HG02759 (cell line): ENCODE data around the gene FJX1.

Experiments used
- ATAC-seq: cut with Tn5 transposase; IDR thresholded peaks from one replicate; pipeline ENCODE4 v1.9.1; 2021; ENCODE audit warnings: mild to moderate bottlenecking, moderate library complexity; ENCODE audit not compliant: unreplicated experiment

Gene FJX1, protein sequence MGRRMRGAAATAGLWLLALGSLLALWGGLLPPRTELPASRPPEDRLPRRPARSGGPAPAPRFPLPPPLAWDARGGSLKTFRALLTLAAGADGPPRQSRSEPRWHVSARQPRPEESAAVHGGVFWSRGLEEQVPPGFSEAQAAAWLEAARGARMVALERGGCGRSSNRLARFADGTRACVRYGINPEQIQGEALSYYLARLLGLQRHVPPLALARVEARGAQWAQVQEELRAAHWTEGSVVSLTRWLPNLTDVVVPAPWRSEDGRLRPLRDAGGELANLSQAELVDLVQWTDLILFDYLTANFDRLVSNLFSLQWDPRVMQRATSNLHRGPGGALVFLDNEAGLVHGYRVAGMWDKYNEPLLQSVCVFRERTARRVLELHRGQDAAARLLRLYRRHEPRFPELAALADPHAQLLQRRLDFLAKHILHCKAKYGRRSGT

DNA sequence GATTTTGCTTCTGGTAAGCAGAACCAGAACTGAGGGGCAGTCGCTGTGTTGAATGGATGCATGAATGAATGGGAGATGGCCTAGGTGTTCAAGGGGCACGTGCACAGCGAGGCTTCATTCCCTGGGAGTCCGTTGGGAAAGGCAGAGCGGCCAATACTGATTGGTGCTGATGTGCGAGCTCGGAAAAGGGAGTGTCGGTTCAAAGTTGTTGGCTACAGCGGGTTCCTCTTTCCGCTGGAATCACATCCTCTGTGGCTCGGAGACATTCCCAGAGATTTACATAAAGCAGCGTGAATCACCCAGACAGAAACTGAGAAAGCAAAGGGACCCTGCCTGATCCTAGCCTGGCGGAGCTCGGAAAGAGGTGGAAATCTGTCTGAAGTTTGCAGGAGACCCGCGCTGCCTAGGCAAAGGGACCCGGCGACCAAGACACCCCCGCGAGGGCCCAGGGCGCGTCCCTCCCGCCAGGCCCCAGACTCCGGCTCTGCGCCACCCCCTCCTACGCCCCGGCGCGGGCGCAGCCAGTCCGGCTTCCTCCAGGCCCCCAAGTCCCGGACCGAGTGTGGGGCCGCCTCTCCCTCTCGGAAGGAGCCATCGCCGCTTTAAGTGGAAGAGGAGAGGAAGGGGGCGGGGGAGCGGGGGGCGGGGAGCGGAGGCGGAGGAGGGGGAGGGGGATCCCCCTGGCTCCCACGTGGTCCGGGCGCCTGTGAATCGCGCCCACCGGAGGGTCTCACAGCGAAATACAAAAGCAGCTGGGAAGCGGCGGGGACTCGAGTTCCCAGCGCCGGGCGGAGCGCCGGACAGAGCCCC, at the start of gene FJX1:
Gene FJX1 (plus strand): TSS at position 774 of the 810 bp plus-strand sequence. CDS start 177 bp downstream, outside the sequence.
- ATAC-seq, result peak; percentile 41

DNA sequence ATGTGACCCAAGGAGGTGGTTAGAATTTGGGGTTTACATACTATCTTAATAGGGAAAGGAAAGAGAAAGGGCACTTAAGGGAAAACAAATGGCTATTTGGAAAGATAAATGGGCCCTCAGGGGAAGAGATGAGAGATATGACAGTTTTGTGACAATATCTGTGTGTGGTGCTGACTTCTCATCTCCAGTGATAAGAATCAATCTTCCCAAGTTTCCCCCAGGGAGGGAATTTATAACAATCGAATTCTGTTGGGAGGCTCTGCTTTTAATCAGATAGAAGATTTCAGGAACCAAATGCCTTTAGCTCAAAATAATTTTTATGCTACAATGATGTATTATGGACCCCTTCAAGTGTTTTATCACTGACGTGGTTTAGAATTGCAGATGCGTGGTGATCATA, 46.6 kb upstream of the FJX1 start:
- no peak for ATAC-seq

DNA sequence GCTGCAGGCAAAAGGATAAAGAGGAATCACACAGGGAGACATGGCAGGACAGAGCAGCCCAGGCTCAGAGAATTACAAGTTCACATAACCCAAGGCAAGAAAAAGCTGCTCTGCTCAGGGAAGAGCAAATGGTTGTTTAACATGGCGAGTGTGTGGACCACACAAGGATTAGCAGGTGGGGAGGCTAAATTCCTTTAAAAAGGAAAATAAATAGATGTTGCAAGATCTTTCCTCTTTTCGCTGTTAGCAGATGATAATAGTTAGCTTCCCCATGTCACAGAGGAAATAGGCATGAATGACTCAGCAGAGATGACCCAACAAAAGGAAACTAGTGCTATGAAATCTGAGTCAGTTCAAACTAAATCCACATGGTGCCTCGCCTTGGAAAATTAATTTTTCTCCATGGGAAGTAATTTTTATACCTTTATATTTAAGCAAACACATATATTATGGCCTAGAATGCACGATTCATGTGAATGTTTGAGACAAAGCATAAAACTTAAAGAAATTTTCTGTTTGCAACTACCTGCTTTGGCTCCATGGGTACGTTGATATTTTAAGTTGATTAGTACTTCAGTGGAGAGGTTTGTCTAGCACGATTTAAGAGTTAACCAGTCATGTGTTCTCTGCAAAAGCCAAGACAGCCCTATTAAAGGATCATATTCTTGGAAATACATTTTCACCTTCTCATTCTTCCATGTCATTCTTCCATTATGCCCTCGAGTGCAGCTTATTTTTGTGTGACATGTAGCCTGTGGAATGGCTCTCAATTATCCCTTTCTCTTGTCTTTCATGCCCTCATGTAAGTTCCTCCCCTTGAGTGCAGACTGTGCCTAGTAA, 38.5 kb upstream of the FJX1 start:
- ATAC-seq, result no peak

DNA sequence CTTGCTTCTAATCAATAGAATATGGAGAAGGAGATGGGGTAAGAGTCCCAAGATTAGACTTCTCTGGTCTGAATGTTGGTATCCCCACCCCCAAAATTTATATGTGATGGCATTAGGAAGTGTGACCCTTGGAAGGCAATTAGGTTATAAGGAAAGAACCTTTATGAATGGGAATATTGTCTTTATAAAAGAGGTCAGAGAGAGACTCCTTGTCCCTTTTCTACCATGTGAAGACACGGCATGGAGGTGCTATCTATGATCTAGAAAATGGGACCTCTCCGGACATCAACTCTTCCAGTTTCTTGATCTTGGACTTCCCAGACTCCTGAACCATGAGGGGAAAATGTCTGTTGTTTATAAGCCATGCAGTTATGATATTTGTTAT, 37.9 kb upstream of the FJX1 start:
- no peak for ATAC-seq

DNA sequence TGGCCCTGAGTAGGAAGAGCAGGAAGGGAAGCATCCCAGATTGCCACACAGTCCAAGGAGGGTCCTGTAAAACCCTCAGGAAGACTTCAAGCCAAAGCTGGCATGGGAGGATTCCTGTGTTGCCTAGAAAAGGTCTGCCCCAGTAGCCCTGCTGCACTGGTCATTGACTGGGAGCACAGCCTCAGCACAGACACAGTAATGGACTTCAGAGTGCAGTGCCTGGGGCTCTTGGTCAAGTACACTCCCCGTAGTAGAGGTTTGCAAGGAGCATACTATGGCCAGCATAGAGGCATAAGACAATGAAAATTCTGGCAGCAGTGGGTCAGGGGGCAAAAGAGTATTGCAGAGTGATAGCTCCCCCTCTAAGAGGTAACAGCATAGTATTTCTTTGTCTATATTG, 36.2 kb upstream of the FJX1 start:
- no peak for ATAC-seq

DNA sequence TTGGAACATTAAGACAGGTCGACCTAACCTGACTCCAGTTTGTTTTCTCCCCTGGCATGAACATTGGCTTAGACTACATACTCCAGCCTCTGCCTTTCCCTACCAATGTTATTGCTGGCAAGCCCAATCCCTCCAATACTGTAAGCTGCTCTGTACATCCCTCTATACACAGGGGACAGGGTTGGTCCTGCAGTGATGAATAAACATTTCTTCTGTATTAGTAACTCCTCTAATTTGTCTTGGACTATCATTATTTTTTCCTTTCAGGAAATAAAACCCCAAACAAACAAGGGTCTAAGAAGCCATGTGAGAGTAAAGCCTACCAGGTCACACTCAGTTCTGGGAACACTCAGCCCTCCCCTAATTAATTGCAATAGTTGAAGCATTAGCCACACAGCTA, 35.1 kb upstream of the FJX1 start:
- ATAC-seq, result no peak

DNA sequence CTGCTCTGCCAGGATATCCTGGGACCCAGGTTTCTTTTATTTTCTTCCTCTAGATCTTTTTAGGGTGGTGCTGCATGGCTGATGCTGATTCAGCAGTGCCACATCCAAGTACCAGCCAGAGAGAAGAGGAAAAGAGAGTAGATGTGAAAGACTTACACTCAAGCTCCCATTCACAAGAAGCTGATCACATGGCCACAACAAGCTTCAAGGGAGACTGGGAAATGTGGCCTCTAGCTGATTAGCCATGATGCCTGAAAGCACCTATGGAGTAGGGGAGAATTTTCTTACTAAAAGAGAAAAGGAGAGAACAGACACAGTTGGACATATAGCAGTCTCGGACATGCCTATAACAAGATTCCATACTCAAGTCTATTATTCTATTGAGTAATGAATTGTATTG, 34.4 kb upstream of the FJX1 start:
- no peak for ATAC-seq

DNA sequence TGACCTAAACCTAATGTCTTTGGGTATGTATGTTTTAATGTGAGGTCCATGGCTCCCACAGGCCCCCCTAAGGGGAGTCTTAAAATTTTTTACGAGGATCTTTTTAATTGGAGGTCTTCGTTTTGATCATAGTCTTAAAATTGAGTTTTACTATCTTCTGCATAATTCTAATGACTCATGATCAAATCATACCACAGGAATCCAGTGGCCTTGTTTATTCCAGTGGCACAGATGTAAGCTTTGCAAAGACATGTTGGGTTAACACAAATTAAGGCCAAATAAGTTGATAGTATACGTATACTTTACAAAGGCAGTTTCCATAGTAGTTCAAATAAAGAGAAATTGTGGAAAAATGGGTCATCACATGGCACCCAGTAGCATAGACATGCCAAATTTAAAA, 33.9 kb upstream of the FJX1 start:
- no peak for ATAC-seq

DNA sequence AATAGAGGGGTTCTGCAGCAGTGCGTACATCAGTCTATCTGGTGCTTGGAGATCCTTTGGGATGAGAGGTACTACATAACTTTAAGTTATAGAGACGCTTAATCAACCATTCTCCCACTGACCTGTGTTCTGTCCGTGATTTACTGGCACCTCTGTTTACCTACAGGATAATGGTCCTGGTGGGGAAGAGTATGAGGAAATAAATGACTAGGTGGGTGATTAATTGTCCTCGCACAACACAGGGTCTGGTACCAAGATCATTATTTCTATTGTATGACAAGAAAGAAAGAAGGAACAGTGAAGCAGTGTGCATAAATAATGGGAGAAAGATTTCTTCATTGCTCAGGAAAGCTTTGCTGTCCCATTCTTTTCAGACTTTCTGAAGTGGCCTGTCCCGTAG, 32.8 kb upstream of the FJX1 start:
- ATAC-seq, result no peak

DNA sequence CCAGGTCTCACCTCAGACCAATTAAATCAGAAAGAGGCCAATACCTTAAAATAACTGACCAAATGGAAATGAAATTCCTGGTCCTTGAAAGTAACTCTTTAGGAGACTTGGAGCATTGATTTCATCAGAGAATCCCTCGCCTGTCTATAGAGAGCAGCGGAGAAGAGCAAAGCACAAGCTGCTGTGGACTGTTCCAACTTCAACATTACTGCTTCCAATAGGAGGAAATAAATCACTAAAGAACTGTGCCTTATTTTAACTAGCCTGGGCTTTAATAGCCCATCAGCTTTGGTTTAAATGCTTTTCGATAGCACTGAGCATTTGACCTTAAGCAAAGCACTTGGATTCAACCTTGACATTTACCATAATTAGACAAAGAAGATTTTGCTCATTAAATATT, 32.0 kb upstream of the FJX1 start:
- no peak for ATAC-seq

DNA sequence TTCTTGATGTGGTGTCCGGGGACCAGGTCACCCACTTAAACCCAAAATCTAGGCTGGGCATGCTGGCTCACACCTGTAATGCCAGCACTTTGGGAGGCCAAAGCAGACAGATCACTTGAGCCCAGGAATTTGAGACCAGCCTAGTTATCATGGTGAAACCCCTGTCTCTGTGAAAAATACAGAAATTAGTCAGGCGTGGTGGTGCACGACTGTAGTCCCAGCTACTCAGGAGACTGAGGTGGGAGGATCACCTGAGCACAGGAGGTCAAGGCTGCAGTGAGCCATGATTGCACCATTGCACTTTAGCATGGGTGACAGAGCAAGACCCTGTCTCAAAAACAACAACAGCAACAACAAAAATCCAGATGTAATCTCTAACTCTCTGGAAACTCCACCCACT, 30.3 kb upstream of the FJX1 start:
- no peak for ATAC-seq

DNA sequence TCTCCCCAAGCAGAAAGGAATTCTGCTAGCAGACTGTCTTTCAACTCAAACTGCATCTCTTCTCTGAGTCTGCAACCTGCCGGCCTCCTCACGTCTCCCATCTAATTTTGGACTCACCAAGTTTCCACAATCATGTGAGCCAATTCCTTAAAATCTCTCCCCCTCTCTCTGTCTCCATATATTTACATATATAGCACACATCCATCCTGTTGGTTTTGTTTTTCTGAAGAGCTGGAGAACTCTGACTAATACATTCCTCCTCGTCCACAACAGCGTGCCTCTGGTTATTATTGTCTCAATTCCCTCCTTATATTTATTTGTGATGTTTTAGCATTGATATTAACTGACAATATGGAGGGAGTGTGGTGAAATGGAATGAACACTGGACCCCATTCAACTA, 29.6 kb upstream of the FJX1 start:
- ATAC-seq, result no peak

DNA sequence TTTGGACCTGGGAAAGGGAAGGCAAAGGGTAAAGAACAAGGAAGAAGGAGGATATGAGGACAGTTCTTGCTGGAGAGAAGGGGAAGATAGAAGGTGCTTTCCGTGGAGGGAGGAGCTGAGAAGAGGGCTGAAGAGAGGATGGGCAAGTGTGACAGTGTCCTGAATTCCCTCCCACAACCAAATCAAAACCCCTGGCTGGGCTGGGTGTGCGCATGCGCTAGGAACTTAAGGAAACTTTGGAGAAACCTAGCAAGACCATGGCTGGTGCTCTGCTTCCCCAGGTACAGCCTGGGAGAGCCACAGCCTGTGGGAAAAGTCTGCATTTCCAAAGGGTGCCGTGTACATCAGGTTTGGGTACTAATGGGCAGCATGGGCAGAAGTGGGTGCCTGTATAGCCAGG, 29.0 kb upstream of the FJX1 start:
- no peak for ATAC-seq

DNA sequence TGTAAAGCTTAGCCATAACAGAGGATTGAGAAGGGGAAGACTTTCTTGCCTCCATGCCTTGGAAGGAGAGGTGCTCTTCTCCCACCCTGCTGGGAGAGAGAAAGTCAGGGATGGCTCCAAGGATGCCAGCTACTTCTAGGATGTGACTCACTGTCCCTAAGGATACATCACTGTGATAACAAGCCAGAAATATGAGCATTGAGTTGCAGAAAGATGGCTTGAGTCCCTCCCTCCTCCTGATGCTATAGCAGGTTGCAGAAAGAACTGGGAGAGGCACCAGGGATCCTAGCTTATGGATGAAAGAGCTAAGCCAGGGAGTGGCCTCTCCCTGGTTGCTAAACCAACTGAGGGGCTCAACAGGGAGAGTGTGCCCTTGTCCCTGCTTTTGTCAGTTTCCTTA, 27.8 kb upstream of the FJX1 start:
- ATAC-seq, result no peak

DNA sequence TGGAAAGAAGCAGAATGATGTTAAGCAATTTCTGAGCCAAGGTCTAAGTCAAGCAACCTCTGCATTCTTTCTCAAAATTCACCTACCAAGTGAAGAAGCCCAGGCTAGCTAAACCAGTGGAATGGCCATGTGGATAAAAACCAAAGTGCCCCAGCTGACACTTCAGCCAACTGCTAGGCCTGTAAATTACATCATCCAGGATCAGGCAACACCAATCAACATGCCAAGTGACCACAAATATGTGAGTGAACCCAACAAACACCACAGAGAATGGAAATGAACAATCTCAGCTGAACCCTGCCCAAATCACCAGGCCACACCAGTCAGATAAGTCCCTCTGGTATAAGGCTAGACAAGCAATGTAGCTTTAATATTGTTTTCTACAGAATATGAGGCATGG, 25.1 kb upstream of the FJX1 start:
- ATAC-seq, result no peak

DNA sequence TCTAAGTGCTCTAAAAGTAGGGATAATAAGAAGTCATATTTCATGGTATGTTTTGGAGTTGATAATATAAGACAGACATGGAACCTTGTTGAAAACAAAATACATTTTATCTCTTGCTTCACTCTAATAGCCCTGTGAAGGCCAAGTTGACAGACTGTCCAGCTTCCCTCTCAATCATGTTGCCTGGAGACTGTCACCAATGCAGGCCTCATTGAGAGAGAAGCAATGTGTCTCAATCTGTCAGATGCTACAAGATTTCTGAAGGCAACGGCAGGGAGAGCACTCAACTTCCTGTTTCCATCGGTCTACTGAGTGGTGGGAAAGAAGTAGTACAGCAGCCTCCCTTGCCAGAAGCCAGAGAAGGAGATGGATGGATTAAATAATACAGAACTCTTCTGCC, 23.6 kb upstream of the FJX1 start:
- ATAC-seq, result no peak

DNA sequence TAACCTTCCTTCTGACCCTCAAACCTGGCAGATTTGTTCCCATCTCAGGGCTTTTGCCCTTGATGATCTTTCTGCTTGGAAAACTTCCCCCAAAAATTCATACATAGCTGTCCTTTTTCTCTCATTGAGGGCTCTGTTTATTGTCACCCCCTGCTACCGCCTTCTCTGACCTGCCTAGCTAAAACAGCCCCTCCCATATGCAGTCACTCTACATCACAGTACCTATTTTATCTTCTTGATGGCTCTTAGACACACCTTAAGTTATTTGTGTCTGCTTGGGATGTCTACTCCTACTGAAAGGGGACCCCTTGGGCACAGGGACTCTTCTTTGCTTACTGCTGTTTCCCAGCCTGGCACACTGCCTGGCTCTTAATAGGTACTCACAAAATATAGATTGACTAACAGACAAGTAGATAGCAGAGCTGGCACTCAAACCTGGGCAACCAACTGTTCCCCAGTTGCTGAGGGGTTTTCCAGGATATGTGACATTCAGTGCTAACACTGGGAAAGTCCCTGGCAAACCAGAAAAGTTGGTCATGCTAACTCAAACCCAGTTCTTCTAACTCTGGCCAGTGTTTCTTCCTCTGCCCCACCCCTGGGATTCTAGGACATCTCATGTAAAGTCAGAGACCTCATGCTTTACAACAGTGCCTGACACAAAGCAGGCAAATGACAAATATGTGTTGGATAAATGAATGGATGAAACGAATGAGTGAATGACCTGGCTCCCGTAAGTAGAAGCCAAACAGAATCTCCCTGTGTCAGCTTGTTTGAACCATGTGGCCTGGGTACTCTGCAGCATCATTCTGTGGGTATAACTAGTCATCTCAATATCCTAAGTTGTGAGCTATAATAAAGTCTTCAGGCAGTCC, 19.8 kb upstream of the FJX1 start:
- peak; percentile 91 for ATAC-seq

DNA sequence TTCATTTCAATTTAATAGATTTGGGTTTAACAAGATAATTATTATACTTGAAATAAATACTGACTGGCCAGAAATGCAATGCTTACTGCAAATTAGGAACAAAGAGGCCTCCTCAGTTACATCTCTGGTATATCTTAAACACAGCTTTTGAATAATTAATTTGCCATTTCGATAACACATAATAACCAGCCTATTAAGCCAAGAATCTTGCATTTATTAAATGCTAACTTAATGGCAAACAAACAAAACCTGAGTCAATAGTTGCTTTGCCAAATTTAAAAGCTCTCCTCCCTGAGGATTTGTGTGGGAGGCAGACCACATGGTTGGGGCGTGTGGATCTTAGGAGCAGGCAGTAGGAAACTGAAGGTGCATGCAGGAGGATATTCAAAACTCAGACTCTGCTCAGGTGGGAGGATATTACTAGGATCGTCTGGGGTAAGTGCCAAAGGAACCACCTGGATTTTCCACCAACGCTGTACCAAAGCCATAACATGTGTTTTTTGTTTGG, 17.9 kb upstream of the FJX1 start:
- no peak for ATAC-seq

DNA sequence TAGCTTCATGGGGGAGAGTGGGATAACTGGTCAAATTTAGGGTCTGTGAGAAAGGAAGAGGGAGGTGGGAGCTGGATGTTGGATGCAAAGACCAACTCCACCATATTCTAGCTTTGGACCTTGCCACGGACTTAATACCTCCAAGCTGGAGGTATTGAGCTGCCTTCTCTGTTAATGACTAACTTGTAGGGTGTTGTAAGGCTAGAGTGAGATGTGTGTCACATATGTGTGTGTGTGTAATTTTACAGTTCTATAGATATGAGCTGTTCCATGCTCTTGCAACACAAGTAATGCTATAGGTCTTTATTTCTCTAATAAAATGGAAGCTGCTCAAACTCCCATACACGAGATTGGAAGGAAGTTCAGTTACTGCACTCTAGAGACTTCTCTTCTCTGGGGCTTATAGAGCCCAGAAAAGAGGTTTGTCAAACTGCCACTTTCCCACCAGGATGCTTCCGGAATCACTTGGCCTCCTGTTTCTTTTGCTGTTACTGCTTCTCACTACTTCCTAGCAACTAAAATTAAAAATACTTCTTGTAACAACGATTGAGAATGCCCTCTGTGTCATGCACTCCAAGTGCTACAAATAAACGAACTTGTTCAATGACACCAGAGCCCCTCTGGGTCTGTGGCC, 16.0 kb upstream of the FJX1 start:
- ATAC-seq, result no peak

DNA sequence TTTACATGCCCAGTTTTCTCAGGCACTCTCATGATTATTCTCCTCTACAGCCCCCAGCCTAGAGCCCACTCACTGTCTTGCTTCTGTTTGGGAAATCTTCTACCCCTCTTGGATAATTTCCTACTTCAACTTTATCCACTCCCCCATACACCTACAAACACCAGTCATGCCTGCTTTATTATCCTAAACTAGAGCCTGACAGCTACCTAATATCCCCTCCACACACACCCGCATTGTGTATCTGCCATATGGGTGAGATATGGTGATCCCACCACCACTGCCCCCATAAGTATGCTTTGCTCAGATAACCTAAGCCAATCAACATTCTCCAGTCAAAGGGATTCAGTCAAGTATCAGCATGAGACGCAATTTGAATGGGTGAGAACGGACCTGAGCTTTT, 15.3 kb upstream of the FJX1 start:
- ATAC-seq, result no peak
